ENCODE data around the gene TEX12.

DNA sequence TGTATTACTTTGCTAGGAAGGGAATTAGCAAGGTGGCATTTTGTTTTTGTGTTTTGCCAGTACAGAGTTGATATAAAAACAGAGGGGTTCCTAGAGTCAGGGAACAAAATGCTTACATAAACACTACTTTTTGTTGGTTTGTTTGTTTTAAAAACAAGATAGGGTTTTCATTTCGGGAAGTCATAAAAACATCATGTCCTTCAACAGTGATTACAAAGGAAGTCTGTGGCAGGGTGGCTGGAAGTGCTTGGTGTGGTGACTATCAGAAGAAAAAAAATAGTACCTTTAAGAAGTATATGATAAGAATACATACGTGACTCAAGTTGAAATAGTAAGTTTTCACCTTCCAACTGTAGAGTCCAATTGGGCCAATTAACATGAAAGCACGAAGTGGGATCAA lies 2.1 kb upstream of the TEX12 start:
- no peak for TF ChIP-seq POLR2A (IDR thresholded peaks at IDR 0.05)
- TF ChIP-seq CTCF (IDR thresholded peaks at IDR 0.05), result no peak

Data from tibial nerve (tissue), 3 donors.